HG03103 (cell line): ENCODE data around the gene REC114.
"Not testable (repeated sequence)": the region's sequence is repeated elsewhere in the genome, so short reads cannot be mapped to it uniquely, and the experiment has no call there.

Experiments
- ATAC-seq: cut with Tn5 transposase; IDR thresholded peaks from one replicate; pipeline ENCODE4 v1.9.1; 2021; ENCODE audit warnings: low read depth; ENCODE audit not compliant: unreplicated experiment

REC114 gene

DNA sequence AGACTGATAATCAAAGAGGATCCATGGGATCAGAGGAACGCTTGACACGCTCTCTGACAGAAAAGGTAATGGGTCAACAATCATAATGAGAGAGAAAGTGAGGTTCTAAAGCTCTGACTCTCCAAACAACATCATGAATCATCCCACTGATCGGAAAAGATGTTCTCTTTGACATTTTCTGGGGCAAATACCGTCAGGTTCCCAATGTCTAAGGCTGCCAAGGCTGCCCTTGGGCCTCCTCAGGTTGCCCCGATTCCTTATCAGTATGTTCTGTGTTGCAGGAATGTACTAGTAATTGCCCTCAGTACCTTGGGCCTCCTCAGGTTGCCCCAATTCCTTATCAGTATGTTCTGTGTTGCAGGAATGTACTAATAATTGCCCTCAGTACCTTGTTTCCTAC is 129.3 kb downstream of the REC114 start:
- ATAC-seq: no peak

DNA sequence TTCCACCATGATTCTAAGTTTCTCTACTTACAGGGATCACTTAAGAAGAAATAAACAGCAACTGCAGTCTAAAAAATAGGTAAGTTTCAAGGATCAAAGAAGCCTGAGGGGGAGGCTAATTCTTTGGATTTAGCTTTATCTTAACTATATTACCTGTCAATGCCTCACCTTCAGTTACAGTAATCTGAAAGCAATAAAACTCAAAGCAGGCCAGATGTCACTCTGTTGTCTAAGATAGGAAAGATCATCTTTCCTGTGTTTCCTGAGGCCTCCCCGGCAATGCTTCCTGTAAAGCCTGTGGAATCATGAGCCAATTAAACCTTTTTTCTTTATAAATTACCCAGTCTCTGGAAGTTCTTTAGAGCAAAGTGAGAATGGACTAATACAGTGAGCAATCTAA is 130.1 kb downstream of the REC114 start:
- ATAC-seq: no peak

DNA sequence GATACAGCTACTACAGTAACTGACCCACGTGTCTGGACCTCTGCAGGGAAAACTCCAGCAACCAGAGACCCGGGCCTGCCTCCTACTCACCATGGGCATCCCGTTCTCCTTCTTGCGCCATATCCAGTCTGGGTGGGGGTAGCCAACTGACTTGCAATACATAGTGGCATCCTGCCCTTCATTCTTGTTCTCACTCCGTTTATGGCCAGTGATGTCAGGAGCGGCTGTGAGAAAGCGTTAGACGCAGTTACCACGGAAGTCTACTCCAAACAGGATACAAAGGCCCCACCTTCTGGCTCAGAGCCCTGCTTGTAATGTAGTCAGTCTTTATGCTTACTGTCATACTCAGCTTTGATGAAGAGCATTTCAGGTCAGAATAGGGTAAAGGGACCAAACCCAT is 130.6 kb downstream of the REC114 start:
- no peak for ATAC-seq

DNA sequence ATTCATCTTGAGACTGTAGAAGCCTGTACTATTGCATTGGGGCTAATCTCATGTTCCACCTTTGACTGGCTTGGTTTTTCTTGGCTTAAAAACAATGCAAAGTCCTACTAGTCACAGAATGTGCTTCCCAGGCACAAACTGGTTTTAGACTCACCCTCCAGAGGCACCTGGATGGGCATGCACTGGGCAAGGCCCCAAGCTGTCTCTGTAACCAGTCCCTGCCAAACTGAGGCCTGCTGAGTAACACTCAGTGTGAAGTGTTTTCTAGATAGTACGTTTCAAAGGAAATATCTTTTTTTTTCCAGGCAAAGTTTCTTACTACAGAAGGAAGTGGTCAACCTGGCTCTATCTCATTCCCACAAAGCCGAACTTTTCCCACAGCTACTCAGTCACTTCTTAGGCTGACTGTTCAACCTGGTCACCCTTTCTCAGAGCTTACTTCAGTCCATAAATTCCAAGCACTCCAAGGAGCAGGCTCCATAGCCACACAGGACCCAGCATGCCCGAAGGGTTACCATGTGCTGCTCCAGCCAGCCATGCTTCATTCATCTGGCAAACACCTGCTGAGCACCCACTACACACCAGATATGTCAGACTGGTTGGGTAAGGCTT is 132.8 kb downstream of the REC114 start:
- no peak for ATAC-seq

DNA sequence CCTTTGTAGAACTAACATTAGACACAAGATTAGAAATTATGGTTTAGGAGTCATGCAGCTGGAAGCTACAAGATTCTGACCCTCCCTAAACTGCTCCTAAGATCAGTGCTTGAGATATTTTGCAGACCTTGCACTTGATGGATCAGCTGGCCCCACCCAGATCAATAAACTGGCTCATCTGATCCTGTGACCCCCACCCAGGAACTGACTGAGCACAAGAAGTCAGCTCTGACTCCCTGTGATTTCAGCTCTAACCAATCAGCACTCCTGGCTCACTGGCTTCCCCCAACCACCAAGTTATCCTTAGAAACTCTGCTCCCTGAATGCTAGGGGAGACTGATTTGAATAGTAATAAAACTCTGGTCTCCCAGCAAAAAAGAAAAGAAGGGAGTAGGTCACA is 134.6 kb downstream of the REC114 start:
- not testable (repeated sequence) for ATAC-seq

DNA sequence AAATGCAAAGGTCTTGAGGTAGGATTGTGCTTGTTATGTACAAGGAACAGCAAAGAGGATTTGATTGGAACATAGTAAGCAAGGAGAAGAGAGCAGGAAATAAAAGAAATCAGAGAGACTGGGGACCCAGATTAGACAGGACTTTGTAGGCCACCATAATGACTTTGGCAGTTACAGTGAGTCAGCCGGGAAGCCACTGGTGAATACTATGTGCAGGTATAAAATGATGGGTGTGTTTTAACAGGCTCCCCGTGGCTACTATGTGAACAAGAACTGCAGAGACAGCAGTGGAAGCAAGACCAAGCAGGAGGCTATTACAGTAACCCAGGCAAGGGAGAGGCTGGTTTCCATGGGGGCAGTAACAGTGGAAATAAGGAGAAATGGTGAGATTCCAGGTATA is 135.1 kb downstream of the REC114 start:
- no peak for ATAC-seq

DNA sequence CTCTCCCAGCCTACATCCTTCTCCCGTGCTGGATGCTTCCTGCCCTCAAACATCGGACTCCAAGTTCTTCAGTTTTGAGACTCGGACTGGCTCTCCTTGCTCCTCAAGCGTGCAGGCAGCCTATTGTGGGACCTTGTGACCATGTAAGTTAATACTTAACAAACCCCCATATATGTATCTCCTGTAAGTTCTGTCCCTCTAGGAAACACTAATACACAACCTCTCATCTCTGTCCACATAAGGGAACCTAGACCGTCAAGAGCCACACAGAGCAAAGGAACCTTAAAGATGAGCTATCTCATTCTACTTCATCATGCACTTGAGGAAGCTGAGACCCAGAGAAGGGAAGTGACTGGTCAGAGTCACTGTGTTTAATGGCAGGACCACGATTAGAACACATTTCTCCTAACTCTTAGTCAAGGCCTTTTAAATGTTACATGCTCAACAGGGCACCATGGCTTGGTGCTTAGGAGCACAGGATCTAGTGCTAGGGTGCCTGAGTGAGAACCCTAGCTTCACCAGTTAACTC is 140.0 kb downstream of the REC114 start:
- no peak for ATAC-seq

DNA sequence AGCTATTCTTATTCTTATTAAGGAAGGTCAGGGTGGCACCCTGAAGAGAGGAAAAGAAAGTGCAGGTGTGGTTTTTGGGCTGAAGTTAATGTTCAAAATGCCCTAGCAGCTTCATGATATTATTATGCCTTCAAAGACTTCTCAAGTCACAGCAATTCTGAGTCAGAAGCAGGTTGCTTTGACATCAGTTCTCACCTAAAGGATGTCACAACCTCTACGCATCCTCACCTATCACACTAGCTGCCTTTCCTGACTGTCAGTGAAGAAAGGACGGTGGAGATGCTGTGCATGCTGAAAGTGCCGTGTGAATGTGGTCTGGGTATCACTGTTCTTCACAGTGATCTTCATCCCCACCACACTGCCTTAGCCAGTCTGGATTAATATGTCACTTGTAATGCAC is 140.6 kb downstream of the REC114 start:
- no peak for ATAC-seq

DNA sequence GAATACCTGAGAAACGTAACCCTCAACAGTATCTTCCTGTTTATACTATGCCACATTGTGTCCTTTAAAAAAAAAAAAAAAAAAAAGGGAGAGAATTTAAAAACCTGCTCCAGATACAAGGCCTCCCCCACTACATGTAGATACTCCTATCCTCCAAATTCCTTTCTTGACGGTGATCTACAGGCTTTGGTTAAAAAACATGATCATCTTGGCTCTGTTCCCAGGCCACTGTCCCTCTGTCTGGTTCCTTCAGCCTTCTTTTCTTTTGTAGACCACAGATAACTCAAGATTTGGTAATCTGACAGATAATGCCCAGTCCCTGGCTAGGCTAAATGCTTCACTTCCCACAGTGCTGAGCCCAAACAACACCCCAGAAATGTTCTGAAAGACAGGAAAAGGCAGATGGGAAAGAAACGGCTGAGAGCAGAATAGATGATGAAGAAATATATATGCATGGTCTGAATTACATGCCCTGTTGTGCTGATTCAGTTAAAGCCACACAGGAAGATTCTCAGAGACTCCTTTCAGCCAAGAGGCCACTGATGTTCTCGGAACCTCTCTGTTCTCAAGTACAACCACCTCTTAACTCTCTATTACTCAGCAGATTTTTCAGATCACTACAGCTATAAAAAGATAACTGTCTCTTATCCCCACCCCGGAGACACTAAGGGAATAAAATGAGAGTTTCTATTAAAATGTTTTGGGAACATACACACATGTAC is 141.9 kb downstream of the REC114 start:
- no peak for ATAC-seq

DNA sequence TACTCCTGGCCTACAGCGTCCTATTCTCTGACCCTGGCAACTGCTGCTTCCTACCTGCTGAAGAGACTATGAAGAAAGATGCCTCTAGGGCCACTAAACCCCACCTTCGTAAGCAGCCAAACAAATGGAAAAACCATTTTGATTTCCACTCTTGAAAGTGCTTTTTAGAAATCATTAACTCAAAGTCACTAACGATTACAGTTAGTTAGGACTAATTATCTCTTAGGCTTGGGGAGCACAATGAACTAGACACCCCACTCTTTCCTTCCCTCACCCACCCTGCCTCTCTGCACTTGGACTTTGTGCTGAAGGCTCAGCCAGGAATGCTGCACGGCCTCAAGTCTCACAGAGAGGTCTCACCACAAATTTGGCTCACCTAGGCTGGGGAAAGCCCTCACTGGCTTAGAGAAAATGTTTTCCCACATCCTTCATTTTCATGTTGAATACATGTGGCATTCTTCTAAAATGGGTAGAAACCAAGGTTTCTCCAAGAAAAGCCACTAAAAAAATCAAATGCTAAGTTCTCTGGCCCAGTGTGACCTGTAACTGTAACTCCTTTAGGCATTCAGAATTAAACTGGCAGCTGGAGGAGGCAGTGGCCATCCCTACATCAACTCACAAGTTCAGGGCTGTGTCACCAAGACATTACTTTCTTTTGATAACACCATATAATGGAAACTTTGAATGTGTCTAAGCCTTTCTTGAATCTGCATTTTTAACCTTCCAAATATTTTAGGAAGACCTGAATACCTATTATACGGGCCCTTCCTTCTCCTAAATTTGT is 143.1 kb downstream of the REC114 start:
- ATAC-seq: no peak

DNA sequence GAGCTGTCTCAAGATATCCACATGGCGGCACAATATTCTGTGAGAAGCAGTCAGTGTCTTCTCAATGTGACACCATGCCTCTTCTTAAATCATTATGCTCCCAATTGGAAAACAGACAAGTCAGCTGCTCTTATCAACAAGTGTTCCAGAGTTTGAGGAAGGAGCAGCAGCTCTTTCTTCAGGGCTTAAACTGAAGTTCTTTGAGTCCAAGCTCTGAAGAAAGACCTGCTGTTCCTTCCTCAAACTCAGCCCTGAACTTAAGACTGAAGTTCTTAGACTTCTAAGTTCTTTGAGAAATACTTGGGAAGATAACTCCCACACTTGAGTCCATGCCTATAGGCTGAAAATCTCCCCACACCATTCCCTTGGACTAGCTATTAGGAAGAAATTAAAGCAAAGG is 146.8 kb downstream of the REC114 start:
- no peak for ATAC-seq

DNA sequence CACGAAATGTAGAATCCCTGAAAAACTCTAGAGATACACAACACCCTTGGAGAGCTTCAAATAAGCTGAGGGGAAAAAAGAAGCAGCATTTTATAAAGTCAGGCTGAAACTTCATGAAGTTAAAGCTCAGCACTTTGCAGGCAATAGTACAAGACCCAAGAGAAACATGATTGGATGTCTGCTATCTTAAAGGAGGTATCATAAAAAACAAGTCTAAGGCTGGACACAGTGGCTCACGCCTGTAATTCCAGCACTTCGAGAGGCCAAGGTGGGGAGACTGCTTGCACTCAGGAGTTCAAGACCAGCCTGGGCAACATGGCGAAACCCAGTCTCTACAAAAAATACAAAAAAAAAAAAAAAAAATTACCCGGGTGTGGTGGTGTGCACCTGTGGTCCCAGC is 147.3 kb downstream of the REC114 start:
- ATAC-seq: no peak

DNA sequence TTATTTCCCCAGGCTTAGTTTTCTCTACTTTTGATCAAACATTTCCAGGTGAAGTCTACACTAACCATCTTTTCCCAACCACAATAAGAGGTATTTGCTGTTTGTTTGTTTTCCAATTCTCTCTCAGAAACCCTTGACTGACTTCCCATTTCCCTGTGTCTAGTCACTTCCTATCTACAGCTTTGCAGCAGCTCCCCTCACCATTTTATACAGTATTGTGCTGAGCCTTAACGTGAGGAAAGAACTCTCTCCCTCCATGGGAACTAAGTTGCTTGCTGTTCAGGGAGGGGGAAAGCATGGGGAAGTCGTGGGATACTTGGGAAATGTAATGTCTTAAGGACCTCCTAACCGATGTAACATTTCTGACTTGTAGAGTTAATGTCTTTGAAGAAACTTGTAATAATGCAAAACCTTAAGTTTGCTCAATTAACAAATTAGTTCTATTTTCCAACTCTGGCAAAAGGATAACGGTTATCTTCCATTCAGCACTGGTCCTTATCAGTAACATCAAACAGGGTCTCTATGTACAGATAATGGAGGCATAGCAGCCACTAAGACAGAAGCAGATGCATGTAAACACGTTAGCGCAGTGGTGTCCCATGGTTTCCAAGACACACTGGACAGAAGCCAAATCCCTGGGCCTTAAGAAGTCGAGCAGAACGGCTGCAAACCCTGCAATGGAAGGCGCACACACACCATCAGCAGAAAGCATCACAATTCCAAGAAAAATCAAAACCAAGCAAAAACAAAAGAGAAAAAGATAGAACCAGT is 150.5 kb downstream of the REC114 start:
- ATAC-seq: no peak

DNA sequence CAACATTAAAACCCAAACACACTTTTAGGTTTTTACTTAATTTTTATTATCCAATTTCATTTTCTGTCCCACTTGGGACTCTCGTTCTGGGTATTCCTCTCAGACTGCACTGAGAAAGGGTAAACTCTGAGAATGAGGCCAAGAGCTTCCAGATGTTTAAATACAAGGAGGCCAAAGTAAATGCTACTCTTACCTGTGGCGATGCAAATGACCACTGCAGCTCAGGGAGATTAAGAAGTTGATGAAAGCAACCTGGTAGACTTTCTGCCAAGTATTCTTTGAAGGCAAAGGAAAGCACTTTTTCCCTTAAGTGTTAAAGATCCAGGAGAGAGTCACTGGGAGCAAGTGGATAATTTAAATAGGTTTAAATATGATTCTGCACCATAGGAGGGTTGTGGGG is 151.1 kb downstream of the REC114 start:
- no peak for ATAC-seq

DNA sequence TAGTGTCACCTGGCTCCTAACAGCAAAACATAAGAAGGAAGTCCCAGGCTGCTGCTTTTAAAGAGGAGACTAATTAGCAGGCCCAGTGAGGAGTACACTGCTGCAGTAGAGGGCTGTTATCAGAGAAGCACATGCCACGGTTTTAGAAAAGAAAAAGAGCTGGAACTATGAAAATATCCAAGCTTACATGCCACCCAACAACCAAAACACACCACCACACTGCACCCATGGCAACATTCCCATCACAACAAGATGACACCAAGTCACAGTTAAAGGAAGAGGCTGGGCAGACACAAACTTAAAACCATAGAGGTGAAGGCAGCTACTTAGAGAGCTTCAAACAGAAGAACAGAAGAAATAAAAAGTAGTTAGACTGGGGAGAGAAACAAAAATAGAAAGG is 153.2 kb downstream of the REC114 start:
- ATAC-seq: no peak

DNA sequence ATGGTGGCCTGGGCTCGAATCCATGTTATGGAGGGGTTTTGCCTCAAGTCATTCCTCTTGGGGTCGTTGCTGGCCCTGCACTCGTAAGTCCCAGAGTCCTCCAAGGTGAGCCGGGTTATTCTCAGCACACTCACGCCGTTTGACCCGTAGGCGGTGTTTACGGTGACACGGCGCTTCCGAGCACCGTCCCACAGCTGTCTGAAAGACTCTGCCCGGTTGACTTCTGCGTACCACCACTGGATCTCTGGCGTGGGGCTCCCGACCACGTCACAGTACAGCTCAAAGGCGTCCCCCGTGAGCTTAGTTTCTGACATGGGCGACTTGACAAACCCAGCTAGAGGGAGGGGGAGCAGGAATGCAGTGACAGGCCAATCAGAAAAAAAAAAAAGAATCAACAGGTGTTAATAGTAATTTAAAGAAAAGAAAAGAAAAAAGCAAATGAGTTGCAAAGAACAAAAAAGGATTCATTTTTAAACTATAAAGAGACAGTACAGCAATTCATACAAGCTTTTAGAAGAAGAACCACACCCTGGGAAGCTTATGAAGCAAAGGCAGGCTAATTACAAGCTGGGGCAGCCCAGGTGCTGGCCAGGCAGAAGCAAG is 154.2 kb downstream of the REC114 start:
- ATAC-seq: no peak

DNA sequence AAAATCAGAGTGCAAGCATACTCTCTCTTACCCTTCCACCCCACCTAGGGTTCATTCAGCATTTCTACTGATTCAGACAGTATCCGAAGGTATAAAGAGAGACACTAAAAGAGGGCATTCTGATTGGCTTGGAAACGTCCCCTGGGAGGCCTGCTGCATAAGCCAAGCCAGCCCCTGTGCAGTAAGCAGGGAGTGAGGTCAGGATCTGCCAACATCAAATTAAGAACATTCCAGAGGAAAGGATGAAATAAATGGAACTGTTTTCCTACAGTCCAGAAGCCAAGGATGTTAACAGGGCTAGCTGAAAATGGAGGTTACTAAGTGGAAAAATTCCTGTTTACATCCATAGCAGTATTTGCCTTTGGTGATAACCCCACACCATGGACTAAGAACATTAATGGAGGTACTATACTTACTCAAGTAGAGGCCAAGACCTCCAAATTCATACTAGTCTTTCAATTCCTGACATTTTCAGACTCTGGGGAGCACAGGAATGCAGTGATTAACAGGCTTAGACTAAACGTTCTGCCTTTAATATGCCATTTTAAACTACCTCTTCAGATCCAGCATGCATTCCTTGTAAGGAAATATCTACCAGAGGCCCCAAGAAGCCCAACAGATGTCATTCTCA is 155.7 kb downstream of the REC114 start:
- ATAC-seq: no peak

DNA sequence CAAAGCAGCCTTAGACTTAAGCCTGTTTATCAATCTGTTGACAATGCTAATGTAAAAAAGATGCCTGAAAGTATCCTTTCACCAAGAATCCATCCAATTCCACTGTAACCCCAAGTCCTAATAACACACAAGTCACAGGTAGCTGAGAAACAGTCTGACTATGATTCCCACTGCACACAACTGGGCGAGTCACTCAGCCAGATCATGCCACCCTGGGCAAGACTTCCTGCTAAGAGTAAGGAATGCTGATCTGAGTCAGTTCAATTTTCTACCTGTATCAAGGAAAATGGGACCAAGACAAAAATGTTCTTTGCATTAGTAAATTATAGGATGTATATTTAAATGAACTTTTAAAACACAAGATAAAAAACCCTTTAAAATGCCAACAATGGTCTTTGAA is 157.0 kb downstream of the REC114 start:
- no peak for ATAC-seq

DNA sequence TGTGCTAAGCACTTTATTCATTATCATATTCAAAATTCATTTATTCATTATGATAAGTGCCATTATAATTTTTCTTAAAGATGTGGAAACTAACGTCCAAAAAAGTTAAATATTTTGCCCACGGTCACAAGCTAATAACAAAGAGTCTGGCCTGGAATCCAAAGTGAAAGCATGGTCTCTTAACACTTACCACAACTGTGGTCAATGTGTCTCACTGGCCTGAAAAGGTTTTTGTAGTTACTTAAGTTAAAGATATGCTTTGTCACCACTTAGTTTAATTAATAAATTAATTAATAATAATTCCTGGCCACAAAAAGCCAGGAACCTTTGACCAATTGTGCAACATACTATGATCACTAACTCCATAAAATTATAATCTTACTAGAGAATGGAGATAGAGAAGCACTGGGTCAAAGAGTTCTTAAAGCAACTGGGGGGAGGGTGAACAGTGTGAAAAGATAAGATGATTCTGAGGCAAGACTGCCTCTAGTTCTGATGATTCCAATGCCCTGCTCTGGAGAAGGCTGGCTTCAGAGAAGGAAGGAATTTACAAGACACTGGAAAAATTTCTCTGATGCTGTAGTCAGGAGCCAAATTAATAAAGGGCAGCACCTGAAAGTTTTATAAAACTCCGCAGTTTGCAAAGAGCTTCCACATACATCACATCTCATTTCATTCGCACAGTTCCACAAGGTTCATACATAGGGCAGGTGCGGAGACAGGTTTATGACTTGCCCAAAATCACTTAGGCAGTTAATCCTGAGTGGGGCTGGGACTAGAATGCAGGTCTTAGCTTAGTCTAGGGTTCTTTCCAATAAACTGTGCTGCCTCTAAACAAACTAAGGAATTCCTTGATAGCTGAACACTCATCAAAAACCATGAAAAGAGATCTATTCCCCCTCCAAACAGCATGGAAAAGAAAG is 157.7 kb downstream of the REC114 start:
- ATAC-seq: no peak
